ENCODE data around the gene SHMT1. TPM values are rescaled to one million over a fixed set of nuclear protein-coding genes. Genes with fewer than 3 reads are reported as not detected.
"Not testable (repeated sequence)": the region's sequence is repeated elsewhere in the genome, so short reads cannot be mapped to it uniquely, and the experiment has no call there.

SHMT1 gene
- polyA plus RNA-seq, 1 donor: 18.4 TPM

GRCh38 chr17:18319604-18320256, 43.6 kb downstream of the SHMT1 start:
- H3K4me1 ChIP-seq (ENCODE audit: control insufficient read depth, insufficient read depth, low read length): peaks cover 27% of the 10 kb centered on the region
- H3K9me3 ChIP-seq (ENCODE audit: control insufficient read depth, low read depth, low read length): peaks cover 26% of the 10 kb centered on the region
- no peak overlapping the region for H3K27ac ChIP-seq (ENCODE audit: low read length)
- no peaks in the 10 kb centered on the region for H3K27me3 ChIP-seq (ENCODE audit: control insufficient read depth, insufficient read depth, low read length)
- DNase-seq: peak; percentile 26 to 46
- no peak overlapping the region for H3K4me3 ChIP-seq (ENCODE audit: low read length)
- no CpG with 5 or more reads among the region's 13 CpGs for WGBS (ENCODE audit: insufficient coverage, low lambda C conversion rate)
- H3K36me3 ChIP-seq (ENCODE audit: control insufficient read depth, insufficient read depth, low read length): peaks cover 60% of the 10 kb centered on the region

GRCh38 chr17:18318771-18319450, 44.4 kb downstream of the SHMT1 start:
- WGBS (ENCODE audit: insufficient coverage, low lambda C conversion rate): no CpG with 5 or more reads among the region's 18 CpGs
- H3K36me3 ChIP-seq (ENCODE audit: control insufficient read depth, insufficient read depth, low read length): peaks cover 52% of the 10 kb centered on the region
- H3K4me1 ChIP-seq (ENCODE audit: control insufficient read depth, insufficient read depth, low read length): peaks cover 28% of the 10 kb centered on the region
- H3K4me3 ChIP-seq (ENCODE audit: low read length): no peak overlapping the region
- no peak for DNase-seq
- H3K27ac ChIP-seq (ENCODE audit: low read length): no peak overlapping the region
- no peaks in the 10 kb centered on the region for H3K27me3 ChIP-seq (ENCODE audit: control insufficient read depth, insufficient read depth, low read length)
- peaks cover 27% of the 10 kb centered on the region for H3K9me3 ChIP-seq (ENCODE audit: control insufficient read depth, low read depth, low read length)

GRCh38 chr17:18318117-18318516, 45.2 kb downstream of the SHMT1 start:
- Histone ChIP-seq H3K4me3 (ENCODE audit: low read length) (no peak overlapping the region), H3K9me3 (ENCODE audit: control insufficient read depth, low read depth, low read length) (peaks cover 27% of the 10 kb centered on the region), H3K36me3 (ENCODE audit: control insufficient read depth, insufficient read depth, low read length) (peaks cover 44% of the 10 kb centered on the region), H3K4me1 (ENCODE audit: control insufficient read depth, insufficient read depth, low read length) (peaks cover 36% of the 10 kb centered on the region), H3K27ac (ENCODE audit: low read length) (no peak overlapping the region), H3K27me3 (ENCODE audit: control insufficient read depth, insufficient read depth, low read length) (no peaks in the 10 kb centered on the region)
- WGBS (ENCODE audit: insufficient coverage, low lambda C conversion rate): 100% methylated on average over 1 of the region's 7 CpGs
- DNase-seq: no peak

GRCh38 chr17:18315961-18316360, 47.4 kb downstream of the SHMT1 start:
- H3K36me3 ChIP-seq (ENCODE audit: control insufficient read depth, insufficient read depth, low read length): peaks cover 43% of the 10 kb centered on the region
- peak overlapping the region; percentile 88 for H3K27ac ChIP-seq (ENCODE audit: low read length)
- DNase-seq: no peak
- WGBS (ENCODE audit: insufficient coverage, low lambda C conversion rate): 60% methylated on average over 1 of the region's 11 CpGs
- H3K9me3 ChIP-seq (ENCODE audit: control insufficient read depth, low read depth, low read length): peaks cover 27% of the 10 kb centered on the region
- H3K4me3 ChIP-seq (ENCODE audit: low read length): peak overlapping the region; percentile 87
- peaks cover 36% of the 10 kb centered on the region for H3K4me1 ChIP-seq (ENCODE audit: control insufficient read depth, insufficient read depth, low read length)
- no peaks in the 10 kb centered on the region for H3K27me3 ChIP-seq (ENCODE audit: control insufficient read depth, insufficient read depth, low read length)

GRCh38 chr17:18315562-18315922, 47.8 kb downstream of the SHMT1 start:
- DNase-seq: no peak
- WGBS (ENCODE audit: insufficient coverage, low lambda C conversion rate): no CpG with 5 or more reads among the region's 18 CpGs
- H3K4me1 ChIP-seq (ENCODE audit: control insufficient read depth, insufficient read depth, low read length): peaks cover 36% of the 10 kb centered on the region

GRCh38 chr17:18314731-18315561, 48.4 kb downstream of the SHMT1 start, which contains the start of the genes SMCR8 and TOP3A:
SMCR8 (plus strand) TSS chr17:18315293; CDS start chr17:18315790, 497 bp downstream.
TOP3A (minus strand) TSS chr17:18314994; CDS start chr17:18314778, 216 bp downstream.
- peaks cover 30% of the 10 kb centered on the region for H3K4me1 ChIP-seq (ENCODE audit: control insufficient read depth, insufficient read depth, low read length)
- H3K27me3 ChIP-seq (ENCODE audit: control insufficient read depth, insufficient read depth, low read length): no peaks in the 10 kb centered on the region
- H3K9me3 ChIP-seq (ENCODE audit: control insufficient read depth, low read depth, low read length): peaks cover 27% of the 10 kb centered on the region
- DNase-seq: peak; percentile 98 to 99
- peak within 1 kb of the TSS; percentile 88 for H3K27ac ChIP-seq (ENCODE audit: low read length)
- peaks cover 36% of the 10 kb centered on the region for H3K36me3 ChIP-seq (ENCODE audit: control insufficient read depth, insufficient read depth, low read length)
- H3K4me3 ChIP-seq (ENCODE audit: low read length): peak within 1 kb of the TSS; percentile 87
- WGBS (ENCODE audit: insufficient coverage, low lambda C conversion rate): no CpG with 5 or more reads among the region's 78 CpGs

More at GRCh38 chr17:18315562-18315922, 47.8 kb downstream of the SHMT1 start:
- Histone ChIP-seq H3K27ac (ENCODE audit: low read length) (peak overlapping the region; percentile 88), H3K36me3 (ENCODE audit: control insufficient read depth, insufficient read depth, low read length) (peaks cover 42% of the 10 kb centered on the region), H3K9me3 (ENCODE audit: control insufficient read depth, low read depth, low read length) (peaks cover 27% of the 10 kb centered on the region), H3K27me3 (ENCODE audit: control insufficient read depth, insufficient read depth, low read length) (no peaks in the 10 kb centered on the region), H3K4me3 (ENCODE audit: low read length) (peak overlapping the region; percentile 87)

GRCh38 chr17:18314059-18314730, 49.2 kb downstream of the SHMT1 start:
- peaks cover 30% of the 10 kb centered on the region for H3K4me1 ChIP-seq (ENCODE audit: control insufficient read depth, insufficient read depth, low read length)
- no CpG with 5 or more reads among the region's 39 CpGs for WGBS (ENCODE audit: insufficient coverage, low lambda C conversion rate)
- peak overlapping the region; percentile 88 for H3K27ac ChIP-seq (ENCODE audit: low read length)
- no peaks in the 10 kb centered on the region for H3K27me3 ChIP-seq (ENCODE audit: control insufficient read depth, insufficient read depth, low read length)
- no peak for DNase-seq
- H3K4me3 ChIP-seq (ENCODE audit: low read length): peak overlapping the region; percentile 87
- H3K9me3 ChIP-seq (ENCODE audit: control insufficient read depth, low read depth, low read length): peaks cover 27% of the 10 kb centered on the region
- H3K36me3 ChIP-seq (ENCODE audit: control insufficient read depth, insufficient read depth, low read length): peaks cover 33% of the 10 kb centered on the region

GRCh38 chr17:18309202-18309601, 54.1 kb downstream of the SHMT1 start:
- Histone ChIP-seq H3K4me1 (ENCODE audit: control insufficient read depth, insufficient read depth, low read length) (peaks cover 9% of the 10 kb centered on the region), H3K4me3 (ENCODE audit: low read length) (no peak overlapping the region), H3K27me3 (ENCODE audit: control insufficient read depth, insufficient read depth, low read length) (no peaks in the 10 kb centered on the region), H3K9me3 (ENCODE audit: control insufficient read depth, low read depth, low read length) (no peaks in the 10 kb centered on the region), H3K27ac (ENCODE audit: low read length) (no peak overlapping the region), H3K36me3 (ENCODE audit: control insufficient read depth, insufficient read depth, low read length) (peaks cover 40% of the 10 kb centered on the region)
- WGBS (ENCODE audit: insufficient coverage, low lambda C conversion rate): no CpG with 5 or more reads among the region's 4 CpGs
- DNase-seq: no peak

- 60% methylated on average over 1 of the region's 13 CpGs for WGBS (ENCODE audit: insufficient coverage, low lambda C conversion rate)
- H3K27ac ChIP-seq (ENCODE audit: low read length); H3K4me3 ChIP-seq (ENCODE audit: low read length); DNase-seq; H3K9me3 ChIP-seq (ENCODE audit: control insufficient read depth, low read depth, low read length); H3K4me1 ChIP-seq (ENCODE audit: control insufficient read depth, insufficient read depth, low read length); H3K27me3 ChIP-seq (ENCODE audit: control insufficient read depth, insufficient read depth, low read length): not testable (repeated sequence)
- H3K36me3 ChIP-seq (ENCODE audit: control insufficient read depth, insufficient read depth, low read length): peaks cover 74% of the 10 kb centered on the region
Observed at GRCh38 chr17:18303206-18303605, 60.1 kb downstream of the SHMT1 start.
